ENCODE measurements around the gene ZSWIM7.
A peak's percentile ranks its signal among the peaks of the same experiment; 100 is the strongest.
"Not testable (repeated sequence)": the region's sequence is repeated elsewhere in the genome, so short reads cannot be mapped to it uniquely, and the experiment has no call there.

The ZSWIM7 gene

GRCh38 chr17:15944759-15945526 lies 54.6 kb downstream of the ZSWIM7 start, which contains the start of gene ADORA2B:
Gene ADORA2B (plus strand): TSS chr17:15945130. CDS start chr17:15945249, 119 bp downstream.
- H3K4me3 ChIP-seq (ENCODE audit: low read length): peak within 1 kb of the TSS; percentile 72
- peak; percentile 23 for TF ChIP-seq CTCF (IDR thresholded peaks at IDR 0.05; ENCODE audit: insufficient read depth, low read depth, low read length, missing control alignments)
- DNase-seq (ENCODE audit: low read depth): peak; percentile 71

- no peak for TF ChIP-seq CTCF (IDR thresholded peaks at IDR 0.05; ENCODE audit: insufficient read depth, low read depth, low read length, missing control alignments)
- no peak for DNase-seq (ENCODE audit: low read depth)
- peak overlapping the region; percentile 72 for H3K4me3 ChIP-seq (ENCODE audit: low read length)
Measured at GRCh38 chr17:15943971-15944758, 55.3 kb downstream of the ZSWIM7 start.

- no peak overlapping the region for H3K4me3 ChIP-seq (ENCODE audit: low read length)
- peak; percentile 41 for DNase-seq (ENCODE audit: low read depth)
- TF ChIP-seq CTCF (IDR thresholded peaks at IDR 0.05; ENCODE audit: insufficient read depth, low read depth, low read length, missing control alignments): no peak
Measured at GRCh38 chr17:15942207-15942833, 57.2 kb downstream of the ZSWIM7 start.

GRCh38 chr17:15941781-15942180 lies 57.7 kb downstream of the ZSWIM7 start:
- DNase-seq (ENCODE audit: low read depth): peak; percentile 58
- TF ChIP-seq CTCF (IDR thresholded peaks at IDR 0.05; ENCODE audit: insufficient read depth, low read depth, low read length, missing control alignments): no peak
- H3K4me3 ChIP-seq (ENCODE audit: low read length): no peak overlapping the region

GRCh38 chr17:15936481-15936880 lies 63.0 kb downstream of the ZSWIM7 start:
- H3K4me3 ChIP-seq (ENCODE audit: low read length); DNase-seq (ENCODE audit: low read depth): not testable (repeated sequence)

GRCh38 chr17:15935891-15936290 lies 63.6 kb downstream of the ZSWIM7 start:
- TF ChIP-seq CTCF (IDR thresholded peaks at IDR 0.05; ENCODE audit: insufficient read depth, low read depth, low read length, missing control alignments): no peak

GRCh38 chr17:15934866-15935265 lies 64.6 kb downstream of the ZSWIM7 start:
- H3K4me3 ChIP-seq (ENCODE audit: low read length): no peak overlapping the region
- no peak for DNase-seq (ENCODE audit: low read depth)
- TF ChIP-seq CTCF (IDR thresholded peaks at IDR 0.05; ENCODE audit: insufficient read depth, low read depth, low read length, missing control alignments): no peak

More at GRCh38 chr17:15935891-15936290, 63.6 kb downstream of the ZSWIM7 start:
- no peak for DNase-seq (ENCODE audit: low read depth)
- no peak overlapping the region for H3K4me3 ChIP-seq (ENCODE audit: low read length)

Data from epithelial cell of esophagus (primary cell).